Ishikawa (cell line): ENCODE measurements around the gene LMF1.

ENCODE experiments used
- CREB1 ChIP-seq: IDR thresholded peaks from 2 replicates; pipeline ENCODE4 v1.6.1; 2012; ENCODE audit warnings: low read depth
- EP300 ChIP-seq: IDR thresholded peaks from 2 replicates; pipeline ENCODE4 v1.6.1; 2012; ENCODE audit warnings: borderline replicate concordance
- TCF12 ChIP-seq: IDR thresholded peaks from 2 replicates; pipeline ENCODE4 v1.6.1; 2012; ENCODE audit warnings: low read depth
- YY1 ChIP-seq: IDR thresholded peaks from 2 replicates; pipeline ENCODE4 v1.6.1; 2012; ENCODE audit warnings: low read depth

DNA sequence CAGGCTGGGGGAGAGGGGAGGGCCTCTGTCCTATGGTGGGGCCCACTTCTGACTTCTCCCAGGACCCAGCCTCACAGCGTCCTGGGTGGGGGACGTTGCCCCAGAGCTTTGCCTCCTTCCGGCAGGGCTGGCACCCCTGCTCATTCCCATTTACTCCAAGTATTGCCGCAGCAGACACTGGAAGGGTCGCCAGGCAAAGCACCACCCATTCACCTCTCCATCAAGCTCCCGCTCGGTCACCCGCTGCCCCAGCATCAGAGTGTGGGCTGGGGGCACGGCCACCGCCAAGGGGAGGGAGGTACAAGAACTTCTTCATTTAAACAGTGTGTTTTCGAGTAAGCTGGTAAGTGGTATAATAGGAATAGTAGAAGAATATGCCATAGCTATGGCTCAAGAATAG, 117.5 kb downstream of the LMF1 start:
- TF ChIP-seq EP300 (no peak), CREB1 (no peak), TCF12 (no peak), YY1 (no peak)
